Measurements from ENCODE around the gene CH25H.
"Not testable (repeated sequence)": the region's sequence is repeated elsewhere in the genome, so short reads cannot be mapped to it uniquely, and the experiment has no call there.

CH25H gene

GRCh38 chr10:89201345-89202032 is 5.6 kb downstream of the CH25H start:
- DNase-seq (ENCODE audit: low read depth in 3 of 3, low spot score in 1 of 3), result no peak

- no peak for DNase-seq (ENCODE audit: low read depth in 3 of 3, low spot score in 1 of 3)
These were observed 9.6 kb downstream of the CH25H start for GRCh38 chr10:89197473-89197872.

- DNase-seq (ENCODE audit: low read depth in 3 of 3, low spot score in 1 of 3), result not testable (repeated sequence)
These were observed 15.8 kb downstream of the CH25H start for GRCh38 chr10:89191301-89191700.

- no peak for DNase-seq (ENCODE audit: low read depth in 3 of 3, low spot score in 1 of 3)
These were observed 17.8 kb downstream of the CH25H start for GRCh38 chr10:89189211-89189734.

- DNase-seq (ENCODE audit: low read depth in 3 of 3, low spot score in 1 of 3), result no peak
These were observed 21.5 kb downstream of the CH25H start for GRCh38 chr10:89185658-89186057.

- DNase-seq (ENCODE audit: low read depth in 3 of 3, low spot score in 1 of 3), result no peak
These were observed 22.5 kb downstream of the CH25H start for GRCh38 chr10:89184638-89185037.

- no peak for DNase-seq (ENCODE audit: low read depth in 3 of 3, low spot score in 1 of 3)
These were observed 23.5 kb downstream of the CH25H start for GRCh38 chr10:89183571-89183970.

- DNase-seq (ENCODE audit: low read depth in 3 of 3, low spot score in 1 of 3), result no peak
These were observed 24.2 kb downstream of the CH25H start for GRCh38 chr10:89182894-89183293.

- no peak for DNase-seq (ENCODE audit: low read depth in 3 of 3, low spot score in 1 of 3)
These were observed 31.3 kb downstream of the CH25H start for GRCh38 chr10:89175816-89176215.

- no peak for DNase-seq (ENCODE audit: low read depth in 3 of 3, low spot score in 1 of 3)
These were observed 34.0 kb downstream of the CH25H start for GRCh38 chr10:89173075-89173474.

- no peak for DNase-seq (ENCODE audit: low read depth in 3 of 3, low spot score in 1 of 3)
These were observed 35.1 kb downstream of the CH25H start for GRCh38 chr10:89171996-89172395.

- DNase-seq (ENCODE audit: low read depth in 3 of 3, low spot score in 1 of 3), result no peak
These were observed 35.7 kb downstream of the CH25H start for GRCh38 chr10:89171263-89171872.

- DNase-seq (ENCODE audit: low read depth in 3 of 3, low spot score in 1 of 3), result not testable (repeated sequence)
These were observed 38.7 kb downstream of the CH25H start for GRCh38 chr10:89168354-89168900.

GRCh38 chr10:89167915-89168314 is 39.2 kb downstream of the CH25H start:
- no peak for DNase-seq (ENCODE audit: low read depth in 3 of 3, low spot score in 1 of 3)

- no peak for DNase-seq (ENCODE audit: low read depth in 3 of 3, low spot score in 1 of 3)
These were observed 41.2 kb downstream of the CH25H start for GRCh38 chr10:89165923-89166322.

GRCh38 chr10:89164920-89165319 is 42.2 kb downstream of the CH25H start:
- no peak for DNase-seq (ENCODE audit: low read depth in 3 of 3, low spot score in 1 of 3)

GRCh38 chr10:89164080-89164479 is 43.0 kb downstream of the CH25H start:
- no peak for DNase-seq (ENCODE audit: low read depth in 3 of 3, low spot score in 1 of 3)

GRCh38 chr10:89163265-89163995 is 43.7 kb downstream of the CH25H start:
- peak in 1 of 3 donors; percentile 10 for DNase-seq (ENCODE audit: low read depth in 3 of 3, low spot score in 1 of 3)

GRCh38 chr10:89162596-89162995 is 44.5 kb downstream of the CH25H start:
- no peak for DNase-seq (ENCODE audit: low read depth in 3 of 3, low spot score in 1 of 3)

- no peak for DNase-seq (ENCODE audit: low read depth in 3 of 3, low spot score in 1 of 3)
These were observed 46.8 kb downstream of the CH25H start for GRCh38 chr10:89160339-89160738.

GRCh38 chr10:89159761-89160160 is 47.4 kb downstream of the CH25H start:
- DNase-seq (ENCODE audit: low read depth in 3 of 3, low spot score in 1 of 3), result no peak

- DNase-seq (ENCODE audit: low read depth in 3 of 3, low spot score in 1 of 3), result no peak
These were observed 47.8 kb downstream of the CH25H start for GRCh38 chr10:89159316-89159715.

All from stimulated activated CD4-positive, alpha-beta T cell treated with anti-CD3 and anti-CD28 coated beads, TNF-alpha, amount 100 ng/mL, for 1 hour (primary cell).